ENCODE results near the gene SUGP2.
"Not testable (repeated sequence)": the region's sequence is repeated elsewhere in the genome, so short reads cannot be mapped to it uniquely, and the experiment has no call there.

The SUGP2 gene

GRCh38 chr19:19028526-19028925, 4.8 kb downstream of the SUGP2 start:
- no peak for DNase-seq

- no peak for DNase-seq
Measured at GRCh38 chr19:19027228-19027627, 6.1 kb downstream of the SUGP2 start.

- DNase-seq: no peak
Measured at GRCh38 chr19:19026299-19026971, 6.9 kb downstream of the SUGP2 start.

GRCh38 chr19:19025861-19026260, 7.5 kb downstream of the SUGP2 start:
- no peak for DNase-seq

GRCh38 chr19:19023376-19023775, 9.9 kb downstream of the SUGP2 start:
- DNase-seq: not testable (repeated sequence)

- no peak for DNase-seq
Measured at GRCh38 chr19:19022380-19022961, 10.8 kb downstream of the SUGP2 start.

GRCh38 chr19:19021115-19021514, 12.2 kb downstream of the SUGP2 start:
- no peak for DNase-seq

GRCh38 chr19:19010551-19010950, 22.8 kb downstream of the SUGP2 start:
- DNase-seq: no peak

- no peak for DNase-seq
Measured at GRCh38 chr19:19009951-19010350, 23.4 kb downstream of the SUGP2 start.

- DNase-seq: no peak
Measured at GRCh38 chr19:19006213-19006612, 27.1 kb downstream of the SUGP2 start.

GRCh38 chr19:19004144-19004543, 29.2 kb downstream of the SUGP2 start:
- DNase-seq: no peak

- DNase-seq: no peak
Measured at GRCh38 chr19:18999896-19000620, 33.3 kb downstream of the SUGP2 start.

- no peak for DNase-seq
Measured at GRCh38 chr19:18999016-18999758, 34.1 kb downstream of the SUGP2 start.

- DNase-seq: no peak
Measured at GRCh38 chr19:18998276-18998675, 35.0 kb downstream of the SUGP2 start.

GRCh38 chr19:18996796-18997394, 36.4 kb downstream of the SUGP2 start:
- no peak for DNase-seq

- no peak for DNase-seq
Measured at GRCh38 chr19:18996351-18996750, 37.0 kb downstream of the SUGP2 start.

- no peak for DNase-seq
Measured at GRCh38 chr19:18995804-18996241, 37.5 kb downstream of the SUGP2 start.

- no peak for DNase-seq
Measured at GRCh38 chr19:18993115-18993514, 40.2 kb downstream of the SUGP2 start.

- no peak for DNase-seq
Measured at GRCh38 chr19:18992696-18993095, 40.6 kb downstream of the SUGP2 start.

GRCh38 chr19:18991468-18991867, 41.8 kb downstream of the SUGP2 start:
- DNase-seq: no peak

GRCh38 chr19:18991006-18991405, 42.3 kb downstream of the SUGP2 start:
- DNase-seq: no peak

- no peak for DNase-seq
Measured at GRCh38 chr19:18990128-18990708, 43.1 kb downstream of the SUGP2 start.

- DNase-seq: no peak
Measured at GRCh38 chr19:18989316-18989715, 44.0 kb downstream of the SUGP2 start.
